SU-DHL-6 (cell line): Measurements from ENCODE around the gene ZNF280D.

ENCODE experiments used
- H2AFZ ChIP-seq: fragments of 200-600 bp; sonication (generic); 2 replicates; pipeline ENCODE4 v1.6.1; 2014; ENCODE audit warnings: low read depth, mild to moderate bottlenecking, moderate library complexity, mixed read lengths, antibody characterized with exemption, low read length; ENCODE audit not compliant: severe bottlenecking
- H3F3A ChIP-seq: fragments of 200-600 bp; shearing (Covaris generic); 2 replicates; pipeline ENCODE4 v1.6.0; 2016; ENCODE audit warnings: antibody characterized with exemption, mild to moderate bottlenecking; ENCODE audit not compliant: insufficient read depth
- H3K27ac ChIP-seq: fragments of 200-600 bp; sonication (generic); 2 replicates; pipeline ENCODE4 v1.5.1; 2016; ENCODE audit warnings: low read depth, mild to moderate bottlenecking, low read length, moderate library complexity, mixed read lengths
- H3K27me3 ChIP-seq: fragments of 200-600 bp; sonication (generic), shearing (Covaris generic); 2 replicates; pipeline ENCODE4 v1.6.0; 2014; ENCODE audit warnings: mild to moderate bottlenecking, low read length
- H3K36me3 ChIP-seq: fragments of 200-600 bp; sonication (generic); 2 replicates; pipeline ENCODE4 v1.6.1; 2014; ENCODE audit warnings: mild to moderate bottlenecking, low read length, mixed read lengths
- H3K4me2 ChIP-seq: fragments of 300-600, 200-600 bp; shearing (Covaris generic), sonication (generic); 2 replicates; pipeline ENCODE4 v1.6.0; 2014; ENCODE audit warnings: low read length, low read depth, mild to moderate bottlenecking; ENCODE audit not compliant: poor library complexity, severe bottlenecking
- H3K4me3 ChIP-seq: fragments of 200-600 bp; sonication (generic); 2 replicates; pipeline ENCODE4 v1.5.1; 2014; ENCODE audit warnings: antibody characterized with exemption, low read length, mild to moderate bottlenecking, mixed read lengths; ENCODE audit not compliant: insufficient read depth, poor library complexity, severe bottlenecking
- H3K79me2 ChIP-seq: fragments of 200-600 bp; sonication (generic); 2 replicates; pipeline ENCODE4 v1.6.1; 2014; ENCODE audit warnings: mild to moderate bottlenecking, low read length, moderate library complexity; ENCODE audit not compliant: insufficient read depth
- H3K9ac ChIP-seq: fragments of 200-600 bp; sonication (generic); 2 replicates; pipeline ENCODE4 v1.7.0; 2014; ENCODE audit warnings: mild to moderate bottlenecking, low read length
- H3K9me2 ChIP-seq: fragments of 200-600 bp; sonication (generic); replicated peaks from 2 replicates; pipeline ENCODE4 v1.6.1; 2014; ENCODE audit warnings: low read length; ENCODE audit not compliant: insufficient read depth
- H3K9me3 ChIP-seq: fragments of 200-600 bp; sonication (generic); 2 replicates; pipeline ENCODE4 v1.6.1; 2014; ENCODE audit warnings: low read length, mixed read lengths; ENCODE audit not compliant: insufficient read depth
- H4K20me1 ChIP-seq: fragments of 200-600 bp; sonication (generic); 2 replicates; pipeline ENCODE4 v1.6.1; 2014; ENCODE audit warnings: low read depth, mild to moderate bottlenecking, antibody characterized with exemption, low read length, moderate library complexity, mixed read lengths
- CTCF ChIP-seq: fragments of 200-600 bp; sonication (generic); IDR thresholded peaks from one replicate; pipeline ENCODE4 v1.5.1; 2017; ENCODE audit warnings: antibody characterized with exemption, mild to moderate bottlenecking, low read length, moderate library complexity; ENCODE audit not compliant: insufficient read depth, poor library complexity, severe bottlenecking
- EZH2phosphoT487 ChIP-seq: fragments of 200-600 bp; sonication (generic), shearing (Covaris generic); conservative IDR thresholded peaks from 2 replicates; pipeline ENCODE4 v1.6.1; 2018; ENCODE audit warnings: mild to moderate bottlenecking, antibody characterized with exemption, low read length, moderate library complexity, mixed read lengths

Gene ZNF280D

GRCh38 chr15:56631765-56632164 is 101.5 kb downstream of the ZNF280D start:
- H3K9me2 ChIP-seq = no peaks in the 10 kb centered on the region
- no peak for TF ChIP-seq EZH2phosphoT487
- no peak for TF ChIP-seq CTCF
- no peaks in the 10 kb centered on the region for H3K27me3 ChIP-seq
- no peak overlapping the region for H3K4me3 ChIP-seq
- H3K9ac ChIP-seq = no peak overlapping the region
- H3K27ac ChIP-seq = no peak overlapping the region
- H3K79me2 ChIP-seq = no peaks in the 10 kb centered on the region
- H4K20me1 ChIP-seq = no peaks in the 10 kb centered on the region
- no peak overlapping the region for H2AFZ ChIP-seq
- no peak overlapping the region for H3K4me2 ChIP-seq
- H3K9me3 ChIP-seq = no peaks in the 10 kb centered on the region
- H3F3A ChIP-seq = peaks cover 3% of the 10 kb centered on the region; the same call in 1 of the 2 replicates
- H3K36me3 ChIP-seq = no peaks in the 10 kb centered on the region

- H4K20me1 ChIP-seq = no peaks in the 10 kb centered on the region
- H3K9me3 ChIP-seq = no peaks in the 10 kb centered on the region
- no peaks in the 10 kb centered on the region for H3K27me3 ChIP-seq
- TF ChIP-seq CTCF (no peak), EZH2phosphoT487 (no peak)
- no peaks in the 10 kb centered on the region for H3F3A ChIP-seq
- H3K4me3 ChIP-seq = no peak overlapping the region
- no peak overlapping the region for H3K27ac ChIP-seq
- no peak overlapping the region for H3K9ac ChIP-seq
- H3K79me2 ChIP-seq = no peaks in the 10 kb centered on the region
- H3K4me2 ChIP-seq = no peak overlapping the region
- no peaks in the 10 kb centered on the region for H3K9me2 ChIP-seq
- H3K36me3 ChIP-seq = no peaks in the 10 kb centered on the region
- no peak overlapping the region for H2AFZ ChIP-seq
These were observed 104.3 kb downstream of the ZNF280D start for GRCh38 chr15:56628893-56629532.

GRCh38 chr15:56619887-56620286 is 113.4 kb downstream of the ZNF280D start:
- Histone ChIP-seq H3K4me2 (no peak overlapping the region), H4K20me1 (no peaks in the 10 kb centered on the region), H2AFZ (peak overlapping the region; percentile 23), H3K9me2 (no peaks in the 10 kb centered on the region), H3K9me3 (no peaks in the 10 kb centered on the region), H3K36me3 (no peaks in the 10 kb centered on the region), H3K27me3 (no peaks in the 10 kb centered on the region), H3K4me3 (no peak overlapping the region), H3K27ac (no peak overlapping the region), H3F3A (no peaks in the 10 kb centered on the region), H3K9ac (no peak overlapping the region), H3K79me2 (no peaks in the 10 kb centered on the region)
- no peak for TF ChIP-seq EZH2phosphoT487
- no peak for TF ChIP-seq CTCF
